GM10847 (cell line): ENCODE measurements around the gene TMEM87B.

Experiments
- POLR2A ChIP-seq: IDR thresholded peaks from 2 replicates; pipeline ENCODE4 v1.6.1; 2011; ENCODE audit not compliant: insufficient read length; ENCODE audit errors: extremely low read depth

The TMEM87B gene

GRCh38 chr2:112137516-112138158 is 82.6 kb downstream of the TMEM87B start:
- no peak for TF ChIP-seq POLR2A

DNA sequence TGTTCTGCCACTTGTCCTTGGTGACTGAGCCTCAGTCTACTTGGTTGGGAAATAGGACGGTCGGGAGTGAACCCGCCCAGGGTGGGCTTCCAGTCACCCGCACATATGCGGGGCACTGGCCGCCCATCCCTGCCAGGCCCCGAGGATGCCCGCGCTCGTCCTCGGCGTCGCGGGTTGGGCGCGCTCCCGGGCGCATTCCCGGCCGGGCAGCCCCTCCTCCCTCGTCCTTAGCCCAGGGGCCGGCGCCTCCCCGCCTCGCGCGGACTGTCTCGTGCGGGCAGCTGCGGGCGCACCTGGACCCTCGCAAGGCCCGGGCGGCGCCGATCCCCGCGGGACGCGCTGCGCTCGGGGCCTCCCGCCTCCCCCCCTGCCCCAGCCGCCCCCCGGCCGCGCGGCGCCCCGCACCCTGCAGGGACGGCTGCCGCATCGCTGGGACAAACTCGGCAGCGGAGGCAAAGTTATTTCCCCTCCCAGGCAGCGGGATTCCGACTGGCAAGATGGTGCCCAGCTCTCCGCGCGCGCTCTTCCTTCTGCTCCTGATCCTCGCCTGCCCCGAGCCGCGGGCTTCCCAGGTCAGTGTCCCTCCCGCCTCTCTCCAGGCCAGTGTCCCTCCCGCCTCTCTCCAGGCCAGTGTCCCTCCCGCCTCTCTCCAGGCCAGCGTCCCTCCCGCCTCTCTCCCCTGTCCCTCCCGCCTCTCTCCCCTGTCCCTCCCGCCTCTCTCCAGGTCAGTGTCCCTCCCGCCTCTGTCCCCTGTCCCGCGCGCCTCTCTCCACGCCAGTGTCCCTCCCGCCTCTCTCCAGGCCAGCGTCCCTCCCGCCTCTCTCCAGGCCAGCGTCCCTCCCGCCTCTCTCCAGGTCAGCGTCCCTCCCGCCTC is 83.3 kb downstream of the TMEM87B start, which contains the start of gene FBLN7:
Gene FBLN7 (plus strand): TSS at position 227 of the 874 bp plus-strand sequence. CDS start 271 bp downstream, at position 498.
- no peak for TF ChIP-seq POLR2A

DNA sequence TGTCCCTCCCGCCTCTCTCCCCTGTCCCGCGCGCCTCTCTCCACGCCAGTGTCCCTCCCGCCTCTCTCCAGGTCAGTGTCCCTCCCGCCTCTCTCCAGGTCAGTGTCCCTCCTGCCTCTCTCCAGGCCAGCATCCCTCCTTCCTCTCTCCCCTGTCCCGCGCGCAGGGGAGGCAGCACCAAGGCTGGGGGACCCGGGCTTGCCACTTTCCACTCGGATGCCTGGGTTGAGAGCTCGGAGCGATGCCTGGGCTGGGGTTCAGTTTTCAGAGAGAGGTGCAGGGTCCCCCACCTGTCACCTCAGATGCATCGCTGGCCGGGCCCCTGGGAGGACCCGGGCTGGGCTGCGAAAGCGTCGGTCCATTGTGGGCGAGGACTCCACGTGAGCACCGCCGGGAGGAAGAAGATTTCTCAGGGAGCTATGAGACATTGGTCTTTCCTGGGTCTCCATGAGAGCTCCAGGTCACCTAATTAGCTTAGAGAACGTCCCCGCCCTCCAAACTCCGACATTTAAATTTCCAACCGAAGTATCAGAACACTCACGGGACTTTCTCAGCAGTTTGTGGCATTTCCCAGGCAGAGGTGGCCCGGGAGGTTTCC is 85.2 kb downstream of the TMEM87B start:
- no peak for TF ChIP-seq POLR2A

DNA sequence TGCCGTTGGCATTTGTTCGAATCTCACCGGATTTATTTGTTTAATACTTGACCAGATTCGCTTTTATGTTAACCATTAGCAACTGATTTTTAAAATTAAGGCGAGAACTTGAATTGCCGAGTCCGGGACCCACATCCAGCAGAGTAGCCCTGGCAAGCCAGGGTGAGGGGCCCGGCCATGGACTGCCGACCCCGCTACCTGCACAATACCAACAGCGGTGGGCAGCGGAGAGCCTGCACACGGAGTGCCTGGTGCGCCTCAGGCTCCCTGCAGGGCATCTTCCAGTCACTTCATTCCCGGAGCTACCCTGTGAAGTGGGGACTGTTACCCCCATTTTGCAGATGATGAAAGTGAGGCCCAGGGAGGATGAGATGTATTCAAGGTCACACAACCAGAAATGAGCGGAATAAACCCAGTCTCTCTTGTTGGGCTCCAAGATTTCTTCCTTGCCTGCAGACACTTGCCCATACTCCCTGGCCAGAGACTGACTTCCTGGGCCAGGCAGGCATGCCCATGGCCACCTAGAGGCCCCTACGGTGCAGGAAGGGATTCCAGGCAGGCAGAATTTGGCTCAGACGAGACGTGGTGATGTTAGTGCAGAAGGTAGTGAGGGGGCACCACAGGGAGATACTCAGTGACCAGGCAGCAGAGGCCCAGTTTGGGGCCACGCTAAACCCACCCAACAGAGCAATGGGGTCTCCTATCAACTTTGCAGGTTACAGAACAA is 86.0 kb downstream of the TMEM87B start:
- no peak for TF ChIP-seq POLR2A

DNA sequence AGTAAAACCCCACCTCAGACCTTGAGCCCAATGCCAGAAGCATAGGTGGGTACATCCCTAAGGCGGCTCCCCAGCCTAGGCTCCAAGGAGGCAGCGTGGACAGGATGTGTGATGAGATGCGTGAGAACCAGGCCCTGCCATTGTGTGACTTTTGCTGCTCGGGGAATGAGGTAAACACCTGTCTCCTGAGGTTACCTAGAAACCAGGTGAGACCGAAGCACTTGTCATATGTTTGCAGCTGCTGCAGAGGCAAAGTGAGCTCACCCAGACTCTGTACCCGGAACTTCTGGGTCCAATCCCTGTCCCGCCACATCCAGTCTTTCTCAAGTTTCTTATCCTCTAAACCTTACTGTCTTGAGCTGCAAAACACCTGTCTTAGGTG is 86.5 kb downstream of the TMEM87B start:
- TF ChIP-seq POLR2A: no peak

- no peak for TF ChIP-seq POLR2A
Measured at GRCh38 chr2:112142525-112143078, 87.5 kb downstream of the TMEM87B start.

GRCh38 chr2:112143150-112143549 is 88.1 kb downstream of the TMEM87B start:
- TF ChIP-seq POLR2A: no peak

GRCh38 chr2:112144966-112145365 is 89.9 kb downstream of the TMEM87B start:
- no peak for TF ChIP-seq POLR2A

DNA sequence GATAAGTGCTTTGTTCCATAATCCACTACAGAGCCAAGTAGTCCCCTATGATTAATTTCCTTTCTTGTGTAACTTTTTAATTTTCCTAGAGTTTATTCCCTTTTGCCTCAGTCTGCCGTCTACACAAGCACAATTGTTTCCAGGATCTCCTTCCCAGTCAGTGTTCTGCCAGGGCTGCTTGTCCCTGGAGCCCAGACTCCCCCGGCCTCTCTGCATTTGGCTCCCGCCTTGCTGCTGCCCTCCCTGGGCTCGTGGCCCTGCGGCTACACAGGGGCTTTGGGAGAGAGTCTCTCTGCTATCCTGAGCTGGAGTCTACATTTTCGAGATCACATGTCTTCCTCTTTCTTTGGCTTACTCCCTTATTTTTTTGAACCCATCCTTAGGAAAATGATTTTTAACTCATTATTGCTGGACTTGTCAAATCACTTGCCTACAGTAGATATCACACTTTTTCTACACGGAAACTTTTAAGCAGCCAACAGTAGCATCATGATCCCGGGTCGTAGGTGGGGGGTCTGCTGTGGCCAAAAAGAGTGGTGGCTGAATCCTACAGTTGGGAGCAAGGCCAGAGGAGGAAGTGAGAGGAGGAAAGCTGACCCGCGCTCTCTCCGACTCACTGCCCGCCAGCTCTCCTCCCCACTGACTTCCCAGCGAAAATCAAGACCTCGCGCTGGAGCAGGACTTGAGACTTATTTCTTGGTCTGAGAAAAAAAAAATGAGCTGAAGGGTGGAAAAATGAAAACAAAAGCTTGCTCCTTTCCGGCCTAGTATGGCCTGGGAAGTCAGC is 92.5 kb downstream of the TMEM87B start:
- TF ChIP-seq POLR2A: no peak

DNA sequence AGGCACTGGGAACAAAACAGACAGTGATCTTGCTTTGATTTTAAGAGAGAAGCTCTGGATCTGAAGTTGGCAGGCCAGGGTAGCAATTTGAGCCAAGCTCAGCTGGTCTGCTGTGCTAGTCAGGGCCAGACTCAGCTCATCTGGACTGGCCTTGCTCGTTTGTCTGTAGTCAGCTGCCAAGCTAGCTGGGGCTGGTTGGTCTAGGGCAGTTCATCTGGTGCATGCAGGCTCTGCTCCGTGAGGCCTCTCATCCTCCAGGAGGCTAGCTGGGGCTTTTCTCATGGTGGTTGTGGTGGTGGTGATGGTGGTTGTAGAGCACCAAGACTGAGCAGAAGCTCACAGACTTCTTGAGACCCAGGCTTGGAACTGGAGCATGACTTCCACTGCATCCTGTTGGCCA is 93.4 kb downstream of the TMEM87B start:
- TF ChIP-seq POLR2A: no peak

DNA sequence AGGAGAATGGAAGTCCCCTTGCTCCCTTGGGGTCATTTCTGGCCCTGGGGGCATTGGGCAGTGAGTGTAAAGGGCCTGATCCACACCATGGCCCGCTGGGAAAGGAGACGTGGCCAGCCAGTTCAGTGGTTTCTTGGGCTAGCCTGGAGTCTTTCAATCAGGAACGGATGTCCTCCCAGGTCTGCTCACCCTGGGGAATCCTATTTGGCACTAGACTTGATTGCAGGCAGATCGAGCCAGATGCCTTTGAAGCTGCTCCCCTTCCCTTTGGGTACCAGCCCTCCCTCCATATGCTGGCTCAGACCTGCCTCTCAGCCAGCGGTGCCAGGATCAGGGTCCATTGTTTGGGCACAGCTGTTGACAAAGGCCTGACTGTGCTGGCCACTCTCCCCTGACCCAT is 94.1 kb downstream of the TMEM87B start:
- TF ChIP-seq POLR2A: no peak

DNA sequence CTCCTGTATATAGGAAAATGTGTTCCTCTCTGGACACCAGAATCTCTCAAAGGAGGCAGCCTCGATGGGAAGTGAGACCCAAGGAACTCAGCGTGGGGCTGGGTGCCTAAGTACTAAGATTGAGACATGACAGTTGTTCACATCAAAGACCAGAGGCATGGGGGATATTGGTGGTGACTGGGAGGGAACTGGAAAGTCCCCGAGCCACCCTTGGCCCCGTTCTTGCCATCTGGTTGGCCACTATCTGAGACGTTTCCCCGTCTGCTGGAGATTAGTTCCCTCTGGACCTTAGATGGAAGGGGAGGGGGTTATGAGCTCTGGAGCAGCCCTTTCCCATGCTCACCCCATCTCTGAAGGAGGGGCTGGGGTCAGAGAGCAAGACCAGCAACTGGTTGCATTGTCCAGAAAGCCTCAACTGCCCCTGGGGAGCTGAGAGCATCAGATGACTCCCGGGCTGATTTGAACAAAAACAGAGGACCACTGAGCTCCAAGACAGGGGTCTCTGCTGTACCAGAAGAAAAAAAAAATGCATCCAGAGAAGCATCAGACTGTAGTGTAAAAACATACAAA is 94.9 kb downstream of the TMEM87B start:
- TF ChIP-seq POLR2A: no peak

DNA sequence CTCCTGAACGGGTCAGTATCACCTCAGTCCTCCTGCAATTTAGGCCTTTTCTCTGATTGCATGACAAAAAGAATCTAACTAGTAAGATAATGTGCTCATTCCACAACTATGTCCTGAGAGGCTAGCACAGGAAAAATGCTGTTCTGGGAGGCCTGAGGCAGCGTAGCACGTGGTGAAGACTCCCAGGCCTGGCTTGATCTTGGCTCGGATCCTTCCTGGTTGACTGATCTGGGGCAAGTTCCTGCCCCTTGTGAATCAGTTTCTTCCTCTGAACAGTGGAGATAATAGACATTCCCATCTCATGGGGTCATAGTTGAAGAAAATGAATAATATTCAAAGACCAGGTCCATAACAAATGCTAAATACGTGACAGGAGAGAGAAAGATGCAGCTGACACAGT is 95.4 kb downstream of the TMEM87B start:
- TF ChIP-seq POLR2A: no peak

GRCh38 chr2:112150851-112151250 is 95.8 kb downstream of the TMEM87B start:
- TF ChIP-seq POLR2A: no peak

GRCh38 chr2:112151271-112151670 is 96.2 kb downstream of the TMEM87B start:
- TF ChIP-seq POLR2A: no peak
